ENCODE results near the gene TBCK. TPM values are rescaled to one million over a fixed set of nuclear protein-coding genes. Genes with fewer than 3 reads are reported as not detected.

The TBCK gene
- total and polyA plus RNA-seq, 2 experiments from 2014 or later, result 13.9 to 28.9 TPM

- H3K9me3 Mint-ChIP-seq, result no peaks in the 10 kb centered on the region
- no peak overlapping the region for H3K4me3 Mint-ChIP-seq
- H3K9me2 ChIP-seq (ENCODE audit: insufficient read depth), result no peaks in the 10 kb centered on the region
- H3K27ac ChIP-seq (ENCODE audit: low read depth), result no peak overlapping the region
- H3K4me2 ChIP-seq, result no peak overlapping the region
- H3K27me3 ChIP-seq (ENCODE audit: insufficient read depth), result no peaks in the 10 kb centered on the region
- H3K4me1 Mint-ChIP-seq, result no peaks in the 10 kb centered on the region
- H2AFZ ChIP-seq, result no peak overlapping the region
- ATAC-seq, result peak; percentile 81
- H3K4me3 ChIP-seq, result no peak overlapping the region
- DNase-seq (ENCODE audit: low spot score), result peak; percentile 66
- H3K36me3 Mint-ChIP-seq (ENCODE audit: low read depth), result peaks cover 39% of the 10 kb centered on the region
- H3K27ac Mint-ChIP-seq, result no peak overlapping the region
- no peaks in the 10 kb centered on the region for H3F3A ChIP-seq (replicated peaks; ENCODE audit: low read depth)
- H4K20me1 ChIP-seq (replicated peaks; ENCODE audit: insufficient read depth), result no peaks in the 10 kb centered on the region
- H3K79me2 ChIP-seq (replicated peaks; ENCODE audit: insufficient read depth), result no peaks in the 10 kb centered on the region
- peaks cover 47% of the 10 kb centered on the region; the same call in 1 of the 2 replicates for H3K36me3 ChIP-seq (ENCODE audit: insufficient read depth)
- H3K4me1 ChIP-seq (ENCODE audit: insufficient read depth), result peaks cover 6% of the 10 kb centered on the region
- H3K27me3 Mint-ChIP-seq (ENCODE audit: insufficient read depth, low read depth, poor library complexity), result no peaks in the 10 kb centered on the region
- TF ChIP-seq POLR2AphosphoS5 (IDR thresholded peaks at IDR 0.05; ENCODE audit: low read depth) (no peak), EZH2 (IDR thresholded peaks at IDR 0.05; ENCODE audit: low read depth, unreplicated experiment) (no peak), CTCF (conservative IDR thresholded peaks at IDR 0.05; ENCODE audit: low read depth in 2 of 2) (peak; percentile 59 to 79), STAT1 (IDR thresholded peaks at IDR 0.05; ENCODE audit: unreplicated experiment) (no peak)
These were observed 13.1 kb upstream of the TBCK start for GRCh38 chr4:106329041-106329618.

GRCh38 chr4:106325800-106326199 is 9.8 kb upstream of the TBCK start:
- Histone ChIP-seq H2AFZ (no peak overlapping the region), H3K4me3 (no peak overlapping the region), H3K9me2 (ENCODE audit: insufficient read depth) (no peaks in the 10 kb centered on the region), H3K4me2 (no peak overlapping the region), H3K36me3 (ENCODE audit: insufficient read depth) (peaks cover 19% of the 10 kb centered on the region; the same call in 1 of the 2 replicates), H4K20me1 (replicated peaks; ENCODE audit: insufficient read depth) (no peaks in the 10 kb centered on the region), H3F3A (replicated peaks; ENCODE audit: low read depth) (no peaks in the 10 kb centered on the region), H3K27me3 (ENCODE audit: insufficient read depth) (no peaks in the 10 kb centered on the region), H3K79me2 (replicated peaks; ENCODE audit: insufficient read depth) (peaks cover 18% of the 10 kb centered on the region), H3K4me1 (ENCODE audit: insufficient read depth) (peaks cover 6% of the 10 kb centered on the region), H3K27ac (ENCODE audit: low read depth) (no peak overlapping the region)
- H3K27me3 Mint-ChIP-seq (ENCODE audit: insufficient read depth, low read depth, poor library complexity), result no peaks in the 10 kb centered on the region
- no peak overlapping the region for H3K4me3 Mint-ChIP-seq
- no peak for ATAC-seq
- no peak overlapping the region for H3K27ac Mint-ChIP-seq
- no peaks in the 10 kb centered on the region for H3K4me1 Mint-ChIP-seq
- peaks cover 7% of the 10 kb centered on the region; the same call in 2 of the 3 replicates for H3K9me3 Mint-ChIP-seq
- H3K36me3 Mint-ChIP-seq (ENCODE audit: low read depth), result peaks cover 31% of the 10 kb centered on the region
- DNase-seq (ENCODE audit: low spot score), result no peak
- TF ChIP-seq EZH2 (IDR thresholded peaks at IDR 0.05; ENCODE audit: low read depth, unreplicated experiment) (no peak), NANOG (IDR thresholded peaks at IDR 0.05; ENCODE audit: borderline replicate concordance) (no peak), STAT1 (IDR thresholded peaks at IDR 0.05; ENCODE audit: unreplicated experiment) (no peak), CTCF (conservative IDR thresholded peaks at IDR 0.05; ENCODE audit: low read depth in 2 of 2) (no peak), ZNF114 (CRISPR knock-in tag; IDR thresholded peaks at IDR 0.05) (no peak), EZH2phosphoT487 (IDR thresholded peaks at IDR 0.05; ENCODE audit: unreplicated experiment) (no peak), REST (IDR thresholded peaks at IDR 0.05; ENCODE audit: unreplicated experiment) (no peak), ZNF331 (CRISPR knock-in tag; IDR thresholded peaks at IDR 0.05; ENCODE audit: low read depth) (no peak)

Data from GM23338 (cell line).